Cerebellar nuclear complex (tissue), 1 donor: ENCODE measurements around the gene GALNS.

ENCODE experiments used
- DNase-seq, 2 experiments: peaks; one replicate each; lab custom pipeline; 2025; lab: John Stamatoyannopoulos, UW

Gene GALNS

GRCh38 chr16:88769617-88770460, 86.9 kb downstream of the GALNS start:
- no peak for DNase-seq

- DNase-seq = no peak
Observed at GRCh38 chr16:88768071-88768783, 88.5 kb downstream of the GALNS start.

GRCh38 chr16:88767546-88768070, 89.1 kb downstream of the GALNS start:
- no peak for DNase-seq

- DNase-seq = no peak
Observed at GRCh38 chr16:88766975-88767374, 89.8 kb downstream of the GALNS start.

- DNase-seq = no peak
Observed at GRCh38 chr16:88764913-88765349, 91.8 kb downstream of the GALNS start.

GRCh38 chr16:88764080-88764479, 92.7 kb downstream of the GALNS start:
- no peak for DNase-seq
